ENCODE measurements around the gene TGFB3. TPM values are rescaled to one million over a fixed set of nuclear protein-coding genes. Genes with fewer than 3 reads are reported as not detected.

The TGFB3 gene
- total and polyA plus RNA-seq, 5 donors from 2014 or later = 0.16 to 7.4 (median 0.65) TPM; not detected in 1

- Histone ChIP-seq H3K27me3 (ENCODE audit: control insufficient read depth, insufficient read depth, low read length) (no peaks in the 10 kb centered on the region), H3K36me3 (ENCODE audit: control insufficient read depth, insufficient read depth, low read length) (no peaks in the 10 kb centered on the region), H3K27ac (ENCODE audit: insufficient read depth, low read length, poor library complexity, severe bottlenecking) (no peak overlapping the region), H3K9me3 (ENCODE audit: control insufficient read depth in 2 of 2, low read length in 2 of 2) (no peaks in the 10 kb centered on the region), H3K4me3 (ENCODE audit: low read depth, low read length) (no peak overlapping the region), H3K4me1 (ENCODE audit: control insufficient read depth, insufficient read depth, low read length, poor library complexity, severe bottlenecking) (no peaks in the 10 kb centered on the region)
- peaks cover 16% of the 10 kb centered on the region for H3K36me3 Mint-ChIP-seq
- no peak for ATAC-seq (ENCODE audit: low read depth in 2 of 2)
- peaks cover 0 to 3% (median 0%) of the 10 kb centered on the region in 7 donors for H3K9me3 Mint-ChIP-seq
- no peak overlapping the region for H3K27ac Mint-ChIP-seq
- no peak overlapping the region for H3K4me3 Mint-ChIP-seq
- no peak for DNase-seq
- H3K4me1 Mint-ChIP-seq = no peaks in the 10 kb centered on the region
- H3K27me3 Mint-ChIP-seq = no peaks in the 10 kb centered on the region
Measured at GRCh38 chr14:75946785-75947184, 35.0 kb downstream of the TGFB3 start.

GRCh38 chr14:75944607-75945241 is 37.1 kb downstream of the TGFB3 start:
- Mint-ChIP-seq H3K27me3 (no peaks in the 10 kb centered on the region), H3K4me3 (no peak overlapping the region), H3K36me3 (peaks cover 16% of the 10 kb centered on the region)

GRCh38 chr14:75941030-75941429 is 40.8 kb downstream of the TGFB3 start:
- DNase-seq (no peak), ATAC-seq (ENCODE audit: low read depth in 2 of 2) (no peak)
- no peak overlapping the region for H3K4me3 ChIP-seq (ENCODE audit: low read depth, low read length)
- Mint-ChIP-seq H3K36me3 (peaks cover 12% of the 10 kb centered on the region), H3K4me3 (no peak overlapping the region), H3K9me3 (no peaks in the 10 kb centered on the region), H3K4me1 (no peaks in the 10 kb centered on the region), H3K27ac (no peak overlapping the region), H3K27me3 (no peaks in the 10 kb centered on the region)
- H3K36me3 ChIP-seq (ENCODE audit: control insufficient read depth, insufficient read depth, low read length) = no peaks in the 10 kb centered on the region
- no peaks in the 10 kb centered on the region for H3K9me3 ChIP-seq (ENCODE audit: control insufficient read depth in 2 of 2, low read length in 2 of 2)
- H3K27ac ChIP-seq (ENCODE audit: insufficient read depth, low read length, poor library complexity, severe bottlenecking) = no peak overlapping the region
- H3K4me1 ChIP-seq (ENCODE audit: control insufficient read depth, insufficient read depth, low read length, poor library complexity, severe bottlenecking) = no peaks in the 10 kb centered on the region
- H3K27me3 ChIP-seq (ENCODE audit: control insufficient read depth, insufficient read depth, low read length) = no peaks in the 10 kb centered on the region

More at GRCh38 chr14:75944607-75945241, 37.1 kb downstream of the TGFB3 start:
- Mint-ChIP-seq H3K9me3 (no peaks in the 10 kb centered on the region), H3K4me1 (no peaks in the 10 kb centered on the region), H3K27ac (no peak overlapping the region)
- ATAC-seq (ENCODE audit: low read depth in 2 of 2) = no peak
- Histone ChIP-seq H3K27me3 (ENCODE audit: control insufficient read depth, insufficient read depth, low read length) (no peaks in the 10 kb centered on the region), H3K4me1 (ENCODE audit: control insufficient read depth, insufficient read depth, low read length, poor library complexity, severe bottlenecking) (no peaks in the 10 kb centered on the region), H3K4me3 (ENCODE audit: low read depth, low read length) (no peak overlapping the region), H3K27ac (ENCODE audit: insufficient read depth, low read length, poor library complexity, severe bottlenecking) (no peak overlapping the region), H3K36me3 (ENCODE audit: control insufficient read depth, insufficient read depth, low read length) (no peaks in the 10 kb centered on the region), H3K9me3 (ENCODE audit: control insufficient read depth in 2 of 2, low read length in 2 of 2) (no peaks in the 10 kb centered on the region)
- DNase-seq = no peak

GRCh38 chr14:75939200-75939599 is 42.6 kb downstream of the TGFB3 start:
- Mint-ChIP-seq H3K4me3 (no peak overlapping the region), H3K27me3 (no peaks in the 10 kb centered on the region), H3K9me3 (no peaks in the 10 kb centered on the region), H3K27ac (no peak overlapping the region), H3K4me1 (peaks cover 0 to 13% (median 5%) of the 10 kb centered on the region in 4 donors), H3K36me3 (peaks cover 11% of the 10 kb centered on the region)
- H3K27me3 ChIP-seq (ENCODE audit: control insufficient read depth, insufficient read depth, low read length) = no peaks in the 10 kb centered on the region
- H3K36me3 ChIP-seq (ENCODE audit: control insufficient read depth, insufficient read depth, low read length) = no peaks in the 10 kb centered on the region
- ATAC-seq (ENCODE audit: low read depth in 2 of 2) (no peak), DNase-seq (no peak)
- no peak overlapping the region for H3K4me3 ChIP-seq (ENCODE audit: low read depth, low read length)
- no peaks in the 10 kb centered on the region for H3K4me1 ChIP-seq (ENCODE audit: control insufficient read depth, insufficient read depth, low read length, poor library complexity, severe bottlenecking)
- no peak overlapping the region for H3K27ac ChIP-seq (ENCODE audit: insufficient read depth, low read length, poor library complexity, severe bottlenecking)
- no peaks in the 10 kb centered on the region for H3K9me3 ChIP-seq (ENCODE audit: control insufficient read depth in 2 of 2, low read length in 2 of 2)

GRCh38 chr14:75934998-75935628 is 46.7 kb downstream of the TGFB3 start:
- Histone ChIP-seq H3K4me3 (ENCODE audit: low read depth, low read length) (no peak overlapping the region), H3K27ac (ENCODE audit: insufficient read depth, low read length, poor library complexity, severe bottlenecking) (no peak overlapping the region), H3K27me3 (ENCODE audit: control insufficient read depth, insufficient read depth, low read length) (no peaks in the 10 kb centered on the region), H3K9me3 (ENCODE audit: control insufficient read depth in 2 of 2, low read length in 2 of 2) (no peaks in the 10 kb centered on the region), H3K4me1 (ENCODE audit: control insufficient read depth, insufficient read depth, low read length, poor library complexity, severe bottlenecking) (no peaks in the 10 kb centered on the region), H3K36me3 (ENCODE audit: control insufficient read depth, insufficient read depth, low read length) (no peaks in the 10 kb centered on the region)
- Mint-ChIP-seq H3K9me3 (no peaks in the 10 kb centered on the region), H3K27ac (no peak overlapping the region), H3K27me3 (no peaks in the 10 kb centered on the region), H3K36me3 (peaks cover 16% of the 10 kb centered on the region), H3K4me3 (peak overlapping the region in 1 of 4 donors; percentile 84), H3K4me1 (peaks cover 0 to 15% (median 6%) of the 10 kb centered on the region in 4 donors)
- peak in 1 of 3 donors; percentile 7 for DNase-seq
- ATAC-seq (ENCODE audit: low read depth in 2 of 2) = no peak

- Mint-ChIP-seq H3K9me3 (no peaks in the 10 kb centered on the region), H3K27ac (peak overlapping the region in 2 of 3 donors; percentile 5 to 40), H3K4me1 (peaks cover 0 to 15% (median 6%) of the 10 kb centered on the region in 4 donors), H3K36me3 (peaks cover 16% of the 10 kb centered on the region), H3K4me3 (no peak overlapping the region), H3K27me3 (no peaks in the 10 kb centered on the region)
- H3K4me3 ChIP-seq (ENCODE audit: low read depth, low read length) = no peak overlapping the region
- DNase-seq = no peak
- no peaks in the 10 kb centered on the region for H3K9me3 ChIP-seq (ENCODE audit: control insufficient read depth in 2 of 2, low read length in 2 of 2)
- H3K4me1 ChIP-seq (ENCODE audit: control insufficient read depth, insufficient read depth, low read length, poor library complexity, severe bottlenecking) = no peaks in the 10 kb centered on the region
- no peak overlapping the region for H3K27ac ChIP-seq (ENCODE audit: insufficient read depth, low read length, poor library complexity, severe bottlenecking)
- no peaks in the 10 kb centered on the region for H3K36me3 ChIP-seq (ENCODE audit: control insufficient read depth, insufficient read depth, low read length)
- no peak for ATAC-seq (ENCODE audit: low read depth in 2 of 2)
- H3K27me3 ChIP-seq (ENCODE audit: control insufficient read depth, insufficient read depth, low read length) = no peaks in the 10 kb centered on the region
Measured at GRCh38 chr14:75933712-75934296, 48.0 kb downstream of the TGFB3 start.

- Histone ChIP-seq H3K9me3 (ENCODE audit: control insufficient read depth in 2 of 2, low read length in 2 of 2) (no peaks in the 10 kb centered on the region), H3K4me1 (ENCODE audit: control insufficient read depth, insufficient read depth, low read length, poor library complexity, severe bottlenecking) (no peaks in the 10 kb centered on the region), H3K4me3 (ENCODE audit: low read depth, low read length) (no peak overlapping the region), H3K27me3 (ENCODE audit: control insufficient read depth, insufficient read depth, low read length) (no peaks in the 10 kb centered on the region), H3K27ac (ENCODE audit: insufficient read depth, low read length, poor library complexity, severe bottlenecking) (no peak overlapping the region), H3K36me3 (ENCODE audit: control insufficient read depth, insufficient read depth, low read length) (no peaks in the 10 kb centered on the region)
- peaks cover 18% of the 10 kb centered on the region for H3K36me3 Mint-ChIP-seq
- no peak overlapping the region for H3K4me3 Mint-ChIP-seq
- ATAC-seq (ENCODE audit: low read depth in 2 of 2) (no peak), DNase-seq (no peak)
- no peaks in the 10 kb centered on the region for H3K9me3 Mint-ChIP-seq
- H3K4me1 Mint-ChIP-seq = peaks cover 0 to 2% (median 1%) of the 10 kb centered on the region in 4 donors
- H3K27me3 Mint-ChIP-seq = no peaks in the 10 kb centered on the region
- H3K27ac Mint-ChIP-seq = no peak overlapping the region
Measured at GRCh38 chr14:75928690-75929181, 53.1 kb downstream of the TGFB3 start.
